Stimulated activated CD4-positive, alpha-beta T cell treated with anti-CD3 and anti-CD28 coated beads, TNF-alpha, amount 100 ng/mL, for 4 hours (primary cell): ENCODE results near the gene C6orf141.
"Not testable (repeated sequence)": the region's sequence is repeated elsewhere in the genome, so short reads cannot be mapped to it uniquely, and the experiment has no call there.

Experiments used
- DNase-seq, 3 experiments: peaks; one replicate each; pipeline ENCODE4 v3.0.0-alpha.2; 2020; ENCODE audit warnings: low read depth in 3 of 3

C6orf141 gene

DNA sequence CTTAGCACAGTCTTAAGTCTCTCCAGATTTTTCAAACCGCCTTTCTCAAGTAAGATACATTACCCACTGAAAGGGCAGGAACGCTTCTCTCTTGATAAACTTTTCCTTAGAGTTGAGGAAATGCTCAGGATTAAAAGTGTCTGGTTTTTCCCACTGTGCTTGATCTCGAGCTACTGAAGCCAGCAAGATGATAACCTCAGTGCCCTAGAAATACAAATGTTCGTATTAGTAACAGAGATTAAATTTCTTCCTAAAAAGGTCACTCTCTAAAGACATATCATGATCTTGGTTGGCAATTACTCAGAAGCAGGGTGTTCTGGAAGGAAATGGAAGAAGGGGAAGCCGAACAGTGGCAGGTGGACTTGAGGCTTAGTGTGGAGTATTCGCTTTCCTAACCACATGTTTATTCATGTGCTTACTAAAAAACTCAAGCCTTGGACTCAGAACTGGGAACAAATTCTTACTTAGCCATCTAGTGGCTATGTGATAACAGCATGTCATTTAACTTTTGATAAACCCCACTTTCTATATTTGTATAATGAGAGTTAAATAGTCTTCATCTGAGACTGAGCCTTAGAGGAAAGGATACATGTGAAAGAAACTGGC lies 20.1 kb downstream of the C6orf141 start:
- no peak for DNase-seq

DNA sequence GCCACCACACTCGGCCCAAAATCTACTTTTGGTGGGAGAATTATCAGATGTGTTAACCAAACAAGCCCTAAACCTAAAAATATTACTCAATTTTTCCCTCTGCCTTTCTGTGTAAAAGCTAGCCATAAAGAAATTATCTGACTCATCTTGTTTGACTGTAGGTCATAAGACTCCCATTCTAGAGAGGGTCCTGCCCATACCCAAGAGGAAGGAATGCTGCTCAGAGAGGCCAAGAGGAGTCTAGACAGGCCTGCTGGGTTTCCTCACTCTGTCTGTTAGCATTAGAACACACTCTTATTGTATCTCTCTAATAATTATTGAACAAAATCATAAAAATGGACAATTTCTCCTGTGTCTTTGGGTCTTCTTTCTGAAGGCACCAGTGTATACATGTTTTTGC lies 26.1 kb downstream of the C6orf141 start:
- DNase-seq, result no peak

DNA sequence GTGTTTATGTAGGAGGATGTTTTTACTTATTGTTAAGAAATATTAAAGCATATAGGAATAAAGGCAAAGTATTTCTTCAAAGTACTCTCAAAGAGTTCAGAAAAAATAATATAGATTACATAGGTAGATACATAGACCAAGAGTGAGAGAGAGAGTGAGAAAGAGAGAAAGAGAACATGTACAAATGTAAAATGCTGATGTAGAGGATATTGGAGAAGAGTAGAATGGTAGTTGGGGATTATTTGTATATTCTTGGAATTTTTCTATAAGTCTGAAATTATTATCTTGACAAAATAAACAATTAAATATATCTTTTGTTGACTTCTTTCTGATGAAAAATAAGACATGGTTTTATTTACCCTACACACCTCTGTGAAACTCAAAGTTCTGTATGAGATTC lies 29.2 kb downstream of the C6orf141 start:
- no peak for DNase-seq

DNA sequence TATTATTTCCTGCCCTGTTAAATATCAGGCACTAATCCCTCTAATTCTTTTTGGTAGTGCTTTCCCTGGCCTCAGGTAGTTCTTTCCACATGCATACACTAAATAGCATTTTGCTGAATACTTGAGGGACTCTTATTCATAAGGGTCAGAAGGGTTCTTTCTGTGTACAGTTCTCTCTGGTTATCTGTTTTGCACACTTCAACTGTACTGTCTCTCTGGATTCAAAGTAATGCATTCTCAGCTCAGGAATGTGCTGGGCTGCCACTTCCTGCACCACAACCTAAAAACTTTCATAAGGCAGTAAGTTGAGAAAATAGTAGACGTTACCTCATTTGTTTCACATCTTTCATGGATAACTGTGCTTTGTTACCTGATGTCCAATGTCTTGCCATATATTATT lies 32.1 kb downstream of the C6orf141 start:
- DNase-seq, result no peak

DNA sequence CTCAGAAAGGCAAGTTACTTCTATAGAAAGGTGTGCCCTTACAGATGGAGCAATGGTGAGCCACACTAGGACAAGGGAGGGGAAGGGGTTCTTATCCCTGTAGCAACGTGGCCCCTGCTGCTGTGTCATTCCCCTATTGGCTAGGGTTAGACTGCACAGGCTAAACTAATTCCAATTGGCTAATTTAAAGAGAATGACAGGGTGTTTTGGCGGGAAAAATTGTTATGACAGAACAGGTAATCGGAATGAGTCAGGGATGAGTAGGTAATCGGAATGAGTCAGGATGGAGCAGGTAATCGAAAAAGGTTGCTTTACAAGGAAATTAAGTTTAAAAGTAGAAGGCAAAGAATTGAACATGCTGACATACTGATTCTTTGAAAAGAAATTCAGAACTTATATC lies 36.8 kb downstream of the C6orf141 start:
- not testable (repeated sequence) for DNase-seq
